Stimulated activated CD8-positive, alpha-beta memory T cell treated with anti-CD3 and anti-CD28 coated beads, Interleukin-2, amount 100 ng/mL, for 48 hours (primary cell): ENCODE data around the gene MTPN.

Source experiments
- DNase-seq, 2 donors: peaks; one replicate each; pipeline ENCODE4 v3.0.0-alpha.2; 2020; ENCODE audit warnings: low read depth in 2 of 2

MTPN gene

DNA sequence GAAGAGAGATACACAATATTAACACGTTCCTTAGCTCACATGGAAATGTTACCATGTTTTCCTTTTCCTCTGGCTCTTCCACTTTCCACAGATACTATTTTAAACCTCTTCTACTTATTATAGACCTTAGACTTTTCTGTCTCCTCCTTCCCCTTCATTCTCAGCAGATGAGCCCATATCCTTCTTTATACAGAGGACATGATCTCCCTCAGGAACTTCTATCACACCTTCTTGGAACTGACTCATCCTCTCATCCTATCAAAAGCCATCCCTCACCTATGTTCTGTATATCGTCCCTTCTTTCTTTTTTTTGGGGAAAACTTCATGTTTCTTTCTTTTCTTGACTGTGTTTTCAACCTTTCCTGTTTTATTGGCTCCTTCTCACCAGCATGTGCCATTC, 20.8 kb downstream of the MTPN start:
- DNase-seq, result no peak

DNA sequence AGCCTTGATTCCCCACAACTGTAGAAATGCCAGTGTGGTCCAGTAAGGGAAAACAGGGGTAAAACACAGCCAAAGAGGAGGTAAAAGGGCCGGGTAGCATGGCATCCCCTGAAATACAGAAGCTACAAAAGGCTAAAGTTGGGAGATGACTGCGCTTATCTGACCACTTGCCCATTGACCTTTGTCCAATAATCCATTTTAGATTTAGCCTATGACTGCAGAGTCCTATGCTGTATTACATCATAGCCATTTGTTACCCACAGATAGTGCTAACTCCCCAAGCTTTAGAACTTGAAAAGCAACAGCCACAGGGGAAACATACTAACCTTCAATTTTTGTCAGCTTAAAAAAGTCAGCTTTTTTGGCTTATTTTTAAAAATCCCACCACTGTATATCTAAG, 26.2 kb downstream of the MTPN start:
- DNase-seq, result no peak

- no peak for DNase-seq
Observed at GRCh38 chr7:135950429-135950828, 26.7 kb downstream of the MTPN start.

DNA sequence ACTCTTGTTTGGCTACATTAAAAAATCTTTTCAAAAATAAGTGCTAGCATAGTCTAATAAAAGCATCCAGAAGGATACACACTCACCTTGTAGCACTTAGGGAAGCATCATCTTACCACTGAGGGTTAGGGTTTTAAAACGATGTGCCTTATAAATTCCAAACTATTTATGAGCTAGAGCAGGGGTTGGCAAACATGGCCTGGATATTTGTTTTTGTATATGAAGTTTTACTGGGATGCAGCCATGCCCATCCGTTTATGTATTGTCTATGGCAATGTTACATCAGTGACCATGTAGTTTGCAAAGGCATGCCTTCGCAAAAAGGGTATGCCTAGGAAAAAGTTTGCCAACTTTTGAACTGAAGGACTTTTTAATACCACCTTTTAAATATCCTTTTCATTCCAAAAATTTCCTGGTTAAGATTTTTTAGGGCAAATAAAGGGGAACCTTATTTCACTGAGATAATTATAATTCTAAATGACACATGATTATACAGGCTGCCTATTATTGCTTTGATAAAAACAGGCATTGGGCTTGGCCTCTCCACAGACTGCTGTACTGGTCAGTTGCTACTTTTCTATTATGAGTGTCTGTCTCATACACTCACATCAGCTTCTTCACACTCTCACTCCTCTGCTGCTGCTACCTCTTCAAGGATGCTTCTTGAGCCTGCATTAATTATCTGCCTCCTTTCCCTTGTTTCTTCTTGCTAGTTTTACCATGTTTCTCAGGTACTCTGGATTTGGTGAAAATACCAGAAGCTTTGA, 30.7 kb downstream of the MTPN start:
- DNase-seq, result no peak

DNA sequence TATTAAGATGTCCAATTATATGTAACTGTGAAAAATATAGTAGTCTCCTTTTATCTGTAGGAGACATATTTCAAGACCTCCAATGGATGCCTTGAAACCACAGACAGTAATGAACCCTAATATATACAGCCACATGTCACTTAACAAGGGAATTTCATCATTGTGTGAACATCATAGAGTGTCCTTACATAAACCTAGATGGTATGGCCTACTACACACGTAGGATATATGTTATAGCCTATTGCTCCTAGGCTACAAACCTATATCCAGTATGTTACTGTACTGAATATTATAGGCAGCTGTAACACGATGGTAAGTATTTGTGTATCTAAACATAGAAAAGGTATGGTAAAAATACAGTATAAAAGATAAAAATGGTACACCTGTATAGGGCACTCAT, 32.4 kb downstream of the MTPN start:
- no peak for DNase-seq

- DNase-seq, result no peak
Observed at GRCh38 chr7:135943134-135943879, 33.9 kb downstream of the MTPN start.

GRCh38 chr7:135942614-135943013, 34.5 kb downstream of the MTPN start:
- no peak for DNase-seq

GRCh38 chr7:135940077-135941075, 36.8 kb downstream of the MTPN start:
- no peak for DNase-seq

GRCh38 chr7:135939261-135939812, 37.8 kb downstream of the MTPN start:
- DNase-seq, result no peak

DNA sequence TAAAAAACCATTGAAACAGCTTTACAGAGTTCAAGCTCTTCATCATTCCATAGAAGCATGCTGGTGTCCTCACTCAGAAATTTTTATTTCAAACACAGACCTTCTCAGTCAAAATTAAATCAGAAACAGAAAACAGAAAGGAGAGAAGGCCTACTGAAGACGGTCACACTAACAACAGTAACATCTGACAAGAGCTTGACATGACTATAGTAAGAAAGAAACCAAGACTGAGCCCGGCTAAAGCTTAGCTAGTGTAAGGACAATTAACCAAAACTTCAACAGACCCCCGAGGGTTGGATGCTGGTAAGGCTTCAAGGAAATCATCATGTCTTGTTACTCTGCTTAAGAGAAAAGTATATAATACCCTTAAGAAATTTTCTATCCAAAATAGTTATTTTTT, 38.6 kb downstream of the MTPN start:
- no peak for DNase-seq

DNA sequence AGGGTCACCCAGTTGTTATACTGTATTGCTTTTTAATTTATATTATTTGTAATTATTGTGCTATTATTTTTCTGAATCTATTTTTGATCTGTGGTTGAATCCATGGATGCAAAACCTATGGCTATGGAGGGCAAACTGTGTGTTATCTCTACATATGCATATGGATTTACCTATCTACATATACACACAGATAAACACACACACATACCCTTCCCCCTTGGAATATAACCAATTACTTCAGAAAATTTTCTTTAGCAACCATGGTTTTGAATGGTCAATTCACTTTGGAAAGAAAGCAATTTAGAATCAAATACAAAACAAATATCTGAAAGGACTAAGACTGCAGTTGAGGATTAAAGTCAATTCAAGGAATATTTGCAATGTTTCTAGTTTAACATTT, 39.1 kb downstream of the MTPN start:
- DNase-seq, result no peak

DNA sequence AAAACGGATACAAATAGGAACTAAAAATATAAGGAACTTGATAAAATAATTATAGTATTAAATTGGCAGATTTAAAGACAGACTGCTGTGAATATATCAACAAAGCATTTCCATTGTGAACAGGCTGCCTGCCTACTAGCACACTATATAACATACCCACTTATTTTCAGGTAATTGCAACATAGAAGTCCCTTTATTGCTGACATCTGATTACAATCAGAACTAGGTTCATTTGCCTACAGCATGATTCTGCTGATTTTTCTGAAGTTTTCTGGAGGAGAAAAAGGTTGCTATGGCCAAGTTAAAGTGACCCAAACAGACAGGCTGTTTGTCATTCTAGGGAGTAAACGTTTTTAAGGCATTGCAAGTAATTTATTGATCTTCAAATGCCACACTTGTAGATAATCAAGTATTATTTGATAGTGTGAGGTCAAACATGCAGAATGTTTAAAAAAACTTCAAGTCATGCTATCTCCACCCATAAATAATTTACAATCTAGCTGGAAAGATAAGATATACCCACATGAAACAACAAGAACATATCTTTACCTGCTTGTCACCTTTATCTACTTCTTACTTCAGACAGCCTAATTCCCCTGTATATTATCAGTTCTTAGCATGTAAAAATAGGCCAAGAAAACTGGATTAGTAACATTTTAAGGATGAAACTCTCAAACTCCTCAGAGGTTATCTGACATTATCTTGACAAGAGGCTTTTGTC, 40.5 kb downstream of the MTPN start:
- DNase-seq, result no peak

DNA sequence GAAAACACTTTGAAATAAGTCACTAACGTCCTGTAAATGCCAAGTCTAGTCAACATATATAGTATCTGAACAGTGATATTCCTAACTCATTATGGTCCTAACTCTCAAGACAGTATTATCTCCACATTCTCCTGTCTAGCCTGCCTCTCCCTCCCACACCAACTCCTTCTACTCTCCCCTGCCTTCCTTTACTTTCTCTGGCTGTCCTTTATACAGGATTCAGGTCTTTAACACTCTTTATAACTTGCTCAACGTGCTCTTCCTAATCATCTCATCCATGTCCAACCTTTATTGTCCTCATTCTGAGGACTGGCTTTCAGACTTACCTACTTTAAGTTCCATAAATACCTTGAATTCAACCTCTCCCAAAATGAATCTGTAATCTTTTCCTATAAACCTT, 42.5 kb downstream of the MTPN start:
- no peak for DNase-seq

DNA sequence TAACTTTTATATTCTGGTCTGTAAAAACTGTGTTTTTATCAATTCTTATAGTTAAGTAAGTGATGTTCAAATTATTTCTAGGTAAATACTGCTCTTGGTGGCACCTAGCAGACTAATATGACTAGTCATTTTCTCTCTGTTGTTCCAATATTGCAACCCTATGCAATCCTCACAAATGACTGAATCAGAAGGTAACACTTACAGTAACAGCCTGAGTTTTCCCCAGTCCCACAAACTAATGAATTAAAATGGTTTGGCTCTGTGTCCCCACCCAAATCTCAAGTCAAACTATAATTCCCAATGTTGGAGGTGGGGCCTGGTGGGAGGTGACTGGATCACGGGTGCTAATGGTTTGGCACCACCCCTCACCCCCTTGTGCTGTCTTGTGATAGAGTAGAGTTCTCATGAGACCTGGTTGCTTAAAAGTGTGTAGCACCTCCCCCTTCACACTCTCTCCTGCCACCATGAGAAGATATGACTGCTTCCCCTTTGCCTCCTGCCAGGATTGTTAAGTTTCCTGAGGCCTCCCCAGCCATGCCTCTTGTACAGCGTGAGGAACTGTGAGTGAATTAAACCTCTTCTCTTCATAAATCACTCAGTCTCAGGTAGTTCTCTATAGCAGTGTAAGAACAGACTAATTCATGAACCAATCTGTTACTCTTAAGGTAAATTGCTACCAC, 43.5 kb downstream of the MTPN start:
- DNase-seq, result no peak

- no peak for DNase-seq
Observed at GRCh38 chr7:135932131-135932530, 45.0 kb downstream of the MTPN start.

- no peak for DNase-seq
Observed at GRCh38 chr7:135930565-135931461, 46.3 kb downstream of the MTPN start.

- no peak for DNase-seq
Observed at GRCh38 chr7:135929722-135930141, 47.4 kb downstream of the MTPN start.

- DNase-seq, result no peak
Observed at GRCh38 chr7:135929249-135929648, 47.9 kb downstream of the MTPN start.

- no peak for DNase-seq
Observed at GRCh38 chr7:135928136-135928535, 49.0 kb downstream of the MTPN start.

GRCh38 chr7:135925210-135925609, 51.9 kb downstream of the MTPN start:
- DNase-seq, result no peak
